GM23338 (cell line): ENCODE measurements around the gene XRN1. TPM values are rescaled to one million over a fixed set of nuclear protein-coding genes. Genes with fewer than 3 reads are reported as not detected.
"Not testable (repeated sequence)": the region's sequence is repeated elsewhere in the genome, so short reads cannot be mapped to it uniquely, and the experiment has no call there.

Experiments used
- ATAC-seq: fragments of 200-7000 bp; cut with Tn5 transposase; 3 replicates; pipeline ENCODE4 v1.9.1; 2020
- DNase-seq: peaks from one replicate; pipeline ENCODE4 v3.0.0-alpha.2; 2015; ENCODE audit warnings: low spot score
- H2AFZ ChIP-seq: fragments of 200-600 bp; sonication (generic); 2 replicates; pipeline ENCODE4 v1.8.0; 2016; ENCODE audit warnings: antibody characterized with exemption, mild to moderate bottlenecking, moderate library complexity
- H3F3A ChIP-seq: fragments of 200-600 bp; sonication (generic); replicated peaks from 2 replicates; pipeline ENCODE4 v1.8.0; 2017; ENCODE audit warnings: antibody characterized with exemption, mixed run types, low read depth
- H3K27ac ChIP-seq: fragments of 200-600 bp; sonication (generic); 2 replicates; pipeline ENCODE4 v1.6.1; 2016; ENCODE audit warnings: low read depth
- H3K27me3 ChIP-seq: fragments of 200-600 bp; sonication (generic); 2 replicates; pipeline ENCODE4 v1.8.0; 2016; ENCODE audit warnings: mild to moderate bottlenecking, mixed run types, moderate library complexity; ENCODE audit not compliant: insufficient read depth
- H3K36me3 ChIP-seq: fragments of 200-600 bp; sonication (generic); 2 replicates; pipeline ENCODE4 v1.8.0; 2016; ENCODE audit warnings: mild to moderate bottlenecking; ENCODE audit not compliant: insufficient read depth
- H3K4me1 ChIP-seq: fragments of 200-600 bp; sonication (generic); 2 replicates; pipeline ENCODE4 v1.8.0; 2016; ENCODE audit warnings: mild to moderate bottlenecking, moderate library complexity; ENCODE audit not compliant: insufficient read depth
- H3K4me2 ChIP-seq: fragments of 200-600 bp; sonication (generic); 2 replicates; pipeline ENCODE4 v1.7.1; 2017; ENCODE audit warnings: mixed run types
- H3K4me3 ChIP-seq: fragments of 200-600 bp; sonication (generic); 2 replicates; pipeline ENCODE4 v1.6.1; 2016; ENCODE audit warnings: mixed run types
- H3K79me2 ChIP-seq: fragments of 200-600 bp; sonication (generic); replicated peaks from 2 replicates; pipeline ENCODE4 v1.8.0; 2017; ENCODE audit warnings: mild to moderate bottlenecking; ENCODE audit not compliant: insufficient read depth
- H3K9me2 ChIP-seq: fragments of 200-600 bp; sonication (generic); 2 replicates; pipeline ENCODE4 v1.8.0; 2017; ENCODE audit not compliant: insufficient read depth
- H4K20me1 ChIP-seq: fragments of 200-600 bp; sonication (generic); replicated peaks from 2 replicates; pipeline ENCODE4 v1.8.0; 2017; ENCODE audit warnings: mild to moderate bottlenecking; ENCODE audit not compliant: insufficient read depth
- H3K27ac Mint-ChIP-seq: 2 replicates; pipeline ENCODE4 v1.8.0; 2020; ENCODE audit warnings: inconsistent platforms, mild to moderate bottlenecking, moderate library complexity, mixed read lengths
- H3K27me3 Mint-ChIP-seq: 3 replicates; pipeline ENCODE4 v1.8.0; 2022; ENCODE audit warnings: low read depth, mild to moderate bottlenecking, moderate library complexity, mixed read lengths, inconsistent platforms; ENCODE audit not compliant: insufficient read depth, poor library complexity
- H3K36me3 Mint-ChIP-seq: 3 replicates; pipeline ENCODE4 v1.8.0; 2021; ENCODE audit warnings: low read depth, mild to moderate bottlenecking, inconsistent platforms, moderate library complexity, mixed read lengths
- H3K4me1 Mint-ChIP-seq: 3 replicates; pipeline ENCODE4 v1.8.0; 2020; ENCODE audit warnings: mild to moderate bottlenecking, inconsistent platforms, mixed read lengths
- H3K4me3 Mint-ChIP-seq: 3 replicates; pipeline ENCODE4 v1.8.0; 2021; ENCODE audit warnings: moderate library complexity, mild to moderate bottlenecking, inconsistent platforms, mixed read lengths
- H3K9me3 Mint-ChIP-seq: 3 replicates; pipeline ENCODE4 v1.8.0; 2020; ENCODE audit warnings: moderate library complexity, mild to moderate bottlenecking, inconsistent platforms, mixed read lengths
- ETS1 ChIP-seq: IDR thresholded peaks from 2 replicates; pipeline ENCODE4 v1.6.1; 2016; ENCODE audit warnings: antibody characterized with exemption
- EZH2phosphoT487 ChIP-seq: fragments of 200-600 bp; sonication (generic); IDR thresholded peaks from one replicate; pipeline ENCODE4 v1.8.1; 2018; ENCODE audit warnings: antibody characterized with exemption; ENCODE audit not compliant: unreplicated experiment
- NANOG ChIP-seq: IDR thresholded peaks from 2 replicates; pipeline ENCODE4 v1.6.1; 2016; ENCODE audit warnings: antibody characterized with exemption, borderline replicate concordance
- ZNF331 ChIP-seq: fragments of 250-450 bp; sonication (Bioruptor Pico); IDR thresholded peaks from 2 replicates; pipeline ENCODE4 v1.5.0; 2020; ENCODE audit warnings: low read depth, mild to moderate bottlenecking, moderate library complexity
- polyA plus RNA-seq: library from polyadenylated mRNA; unstranded; fragments of >200 nt; fragmentation: Nextera tagmentation; extraction: Ambion mirVana; gene quantifications from 2 replicates; pipeline ENCODE4 v1.2.1, GENCODE V29; 2016
- total RNA-seq: library from RNA; depleted of rRNA; stranded (reverse); fragments of >200 nt; shearing (Covaris generic); gene quantifications from 2 replicates; pipeline ENCODE4 v1.2.3, GENCODE V29; 2014

The XRN1 gene
- total and polyA plus RNA-seq, 2 experiments from 2014 or later, result 10.9 to 16.6 TPM

GRCh38 chr3:142337994-142338393 is 109.8 kb downstream of the XRN1 start:
- no peak for DNase-seq
- Histone ChIP-seq H3K4me3 (no peak overlapping the region), H2AFZ (no peak overlapping the region), H3K36me3 (no peaks in the 10 kb centered on the region; the same call in 1 of the 2 replicates), H3K4me2 (no peak overlapping the region), H3K4me1 (no peaks in the 10 kb centered on the region), H3F3A (no peaks in the 10 kb centered on the region), H3K9me2 (no peaks in the 10 kb centered on the region), H4K20me1 (no peaks in the 10 kb centered on the region), H3K27me3 (no peaks in the 10 kb centered on the region), H3K79me2 (no peaks in the 10 kb centered on the region), H3K27ac (no peak overlapping the region)
- Mint-ChIP-seq H3K4me1 (no peaks in the 10 kb centered on the region), H3K9me3 (no peaks in the 10 kb centered on the region), H3K27ac (no peak overlapping the region), H3K27me3 (peaks cover 6% of the 10 kb centered on the region), H3K36me3 (peaks cover 11% of the 10 kb centered on the region), H3K4me3 (no peak overlapping the region)
- ATAC-seq, result no peak
- no peak for TF ChIP-seq ETS1

- H3K27ac Mint-ChIP-seq, result no peak overlapping the region
- TF ChIP-seq ZNF331 (CRISPR knock-in tag), result no peak
- TF ChIP-seq NANOG, result no peak
- ATAC-seq (no peak), DNase-seq (no peak)
- H3K27me3 Mint-ChIP-seq, result no peaks in the 10 kb centered on the region
- no peak overlapping the region for H3K27ac ChIP-seq
- no peaks in the 10 kb centered on the region for H3F3A ChIP-seq
- H3K79me2 ChIP-seq, result no peaks in the 10 kb centered on the region
- no peaks in the 10 kb centered on the region for H3K4me1 Mint-ChIP-seq
- H3K27me3 ChIP-seq, result no peaks in the 10 kb centered on the region
- H3K9me3 Mint-ChIP-seq, result no peaks in the 10 kb centered on the region
- no peak overlapping the region for H3K4me3 Mint-ChIP-seq
- no peaks in the 10 kb centered on the region; the same call in 1 of the 2 replicates for H3K36me3 ChIP-seq
- H3K4me3 ChIP-seq, result no peak overlapping the region
- no peaks in the 10 kb centered on the region for H4K20me1 ChIP-seq
- peaks cover 9% of the 10 kb centered on the region; the same call in 2 of the 3 replicates for H3K36me3 Mint-ChIP-seq
- no peak overlapping the region for H3K4me2 ChIP-seq
- no peak overlapping the region for H2AFZ ChIP-seq
- H3K9me2 ChIP-seq, result no peaks in the 10 kb centered on the region
- no peaks in the 10 kb centered on the region for H3K4me1 ChIP-seq
These were observed 115.4 kb downstream of the XRN1 start for GRCh38 chr3:142332390-142332789.

- not testable (repeated sequence) for DNase-seq, H3K36me3 Mint-ChIP-seq, H3K79me2 ChIP-seq, H3K9me2 ChIP-seq, H3K27ac Mint-ChIP-seq, H3K27ac ChIP-seq, H3K36me3 ChIP-seq, H3K4me1 ChIP-seq, H3K27me3 Mint-ChIP-seq, H3K27me3 ChIP-seq, ATAC-seq, H3F3A ChIP-seq, H2AFZ ChIP-seq, H4K20me1 ChIP-seq, H3K4me3 ChIP-seq, H3K4me3 Mint-ChIP-seq, H3K4me2 ChIP-seq, H3K4me1 Mint-ChIP-seq, H3K9me3 Mint-ChIP-seq
These were observed 123.4 kb downstream of the XRN1 start for GRCh38 chr3:142324275-142324953.

GRCh38 chr3:142319912-142320311 is 127.9 kb downstream of the XRN1 start:
- Mint-ChIP-seq H3K4me3 (no peak overlapping the region), H3K9me3 (no peaks in the 10 kb centered on the region; the same call in 2 of the 3 replicates), H3K27ac (peak overlapping the region; percentile 22), H3K27me3 (peaks cover 2% of the 10 kb centered on the region), H3K36me3 (peaks cover 4% of the 10 kb centered on the region; the same call in 2 of the 3 replicates), H3K4me1 (peaks cover 3% of the 10 kb centered on the region; the same call in 1 of the 3 replicates)
- no peak for DNase-seq
- no peak for TF ChIP-seq EZH2phosphoT487
- no peak for TF ChIP-seq ZNF331 (CRISPR knock-in tag)
- Histone ChIP-seq H3K9me2 (no peaks in the 10 kb centered on the region), H3K4me1 (no peaks in the 10 kb centered on the region; the same call in 1 of the 2 replicates), H3K27ac (no peak overlapping the region), H3K4me3 (no peak overlapping the region), H4K20me1 (no peaks in the 10 kb centered on the region), H3K27me3 (no peaks in the 10 kb centered on the region), H3K79me2 (no peaks in the 10 kb centered on the region), H2AFZ (no peak overlapping the region), H3K4me2 (no peak overlapping the region), H3K36me3 (no peaks in the 10 kb centered on the region), H3F3A (no peaks in the 10 kb centered on the region)
- no peak for ATAC-seq
